GM23248 (cell line): ENCODE data around the gene GCHFR. TPM values are rescaled to one million over a fixed set of nuclear protein-coding genes. Genes with fewer than 3 reads are reported as not detected.

Experiments used
- DNase-seq: peaks from one replicate; pipeline ENCODE4 v3.0.0-alpha.2; 2015
- H2AFZ ChIP-seq: fragments of 200-600 bp; sonication (generic); 2 replicates; pipeline ENCODE4 v1.6.1; 2016; ENCODE audit warnings: antibody characterized with exemption
- H3F3A ChIP-seq: fragments of 200-600 bp; sonication (generic); 2 replicates; pipeline ENCODE4 v1.6.1; 2016; ENCODE audit warnings: mild to moderate bottlenecking, antibody characterized with exemption, mixed run types; ENCODE audit not compliant: insufficient read depth
- H3K27ac ChIP-seq: fragments of 200-600 bp; sonication (generic); 2 replicates; pipeline ENCODE4 v1.5.1; 2016; ENCODE audit warnings: mild to moderate bottlenecking
- H3K27me3 ChIP-seq: fragments of 200-600 bp; sonication (generic); replicated peaks from 2 replicates; pipeline ENCODE4 v1.6.1; 2016; ENCODE audit warnings: mild to moderate bottlenecking; ENCODE audit not compliant: insufficient read depth
- H3K36me3 ChIP-seq: fragments of 200-600 bp; sonication (generic); 2 replicates; pipeline ENCODE4 v1.6.1; 2016; ENCODE audit warnings: low read depth, mild to moderate bottlenecking
- H3K4me1 ChIP-seq: fragments of 200-600 bp; sonication (generic); 2 replicates; pipeline ENCODE4 v1.6.1; 2016; ENCODE audit warnings: mild to moderate bottlenecking; ENCODE audit not compliant: insufficient read depth
- H3K4me2 ChIP-seq: fragments of 200-600 bp; sonication (generic); one replicate; pipeline ENCODE4 v1.6.1; 2016; ENCODE audit warnings: mild to moderate bottlenecking; ENCODE audit not compliant: unreplicated experiment
- H3K4me3 ChIP-seq: fragments of 200-600 bp; sonication (generic); 2 replicates; pipeline ENCODE4 v1.5.1; 2016; ENCODE audit warnings: mild to moderate bottlenecking
- H3K79me2 ChIP-seq: fragments of 200-600 bp; sonication (generic); 2 replicates; pipeline ENCODE4 v1.6.1; 2016; ENCODE audit warnings: mild to moderate bottlenecking; ENCODE audit not compliant: insufficient read depth
- H3K9ac ChIP-seq: fragments of 200-600 bp; sonication (generic); 2 replicates; pipeline ENCODE4 v1.6.1; 2016; ENCODE audit warnings: mild to moderate bottlenecking
- H3K9me2 ChIP-seq: fragments of 200-600 bp; sonication (generic); 2 replicates; pipeline ENCODE4 v1.6.1; 2016; ENCODE audit warnings: mixed run types, mild to moderate bottlenecking, moderate library complexity; ENCODE audit not compliant: insufficient read depth
- H3K9me3 ChIP-seq: fragments of 200-600 bp; sonication (generic); one replicate; pipeline ENCODE4 v1.6.1; 2017; ENCODE audit warnings: low read depth
- H4K20me1 ChIP-seq: fragments of 200-600 bp; sonication (generic); 2 replicates; pipeline ENCODE4 v1.6.0; 2016; ENCODE audit not compliant: insufficient read depth
- EZH2 ChIP-seq: fragments of 200-600 bp; sonication (generic); IDR thresholded peaks from 2 replicates; pipeline ENCODE4 v1.6.1; 2018; ENCODE audit warnings: antibody characterized with exemption, mild to moderate bottlenecking; ENCODE audit not compliant: insufficient read depth, poor library complexity, severe bottlenecking
- EZH2phosphoT487 ChIP-seq: fragments of 200-600 bp; sonication (generic); IDR thresholded peaks from 2 replicates; pipeline ENCODE4 v1.6.1; 2018; ENCODE audit warnings: antibody characterized with exemption, moderate library complexity, mild to moderate bottlenecking, low read depth; ENCODE audit not compliant: insufficient read depth
- WGBS, 2 experiments: methylation state at CpG; one replicate each; pipeline ENCODE4 v1.1.6; 2015 to 2017; ENCODE audit warnings: low lambda C conversion rate in 2 of 2, low coverage in 1 of 2; ENCODE audit errors: missing lambda C conversion rate in 2 of 2; 5-methylcytosine and 5-hydroxymethylcytosine counted together
- in situ Hi-C: fragments of 300-500 bp; cut with MboI; formaldehyde crosslinking; loops from 2 replicates; pipeline ENCODE4 v1.15.0; 2020
- polyA plus RNA-seq: library from polyadenylated mRNA; unstranded; fragments of >200 nt; fragmentation: Nextera tagmentation; extraction: Ambion mirVana; gene quantifications from 2 replicates; pipeline ENCODE4 v1.2.1, GENCODE V29; 2016
- total RNA-seq: library from RNA; depleted of rRNA; stranded (reverse); fragments of >200 nt; shearing (Covaris generic); gene quantifications from 2 replicates; pipeline ENCODE4 v1.2.3, GENCODE V29; 2014

Gene GCHFR
- total and polyA plus RNA-seq, 2 experiments from 2014 or later = 0.54 to 2.3 TPM

- TF ChIP-seq EZH2phosphoT487 (no peak), EZH2 (no peak)
- H3K4me3 ChIP-seq = no peak overlapping the region
- H3K79me2 ChIP-seq = peaks cover 53% of the 10 kb centered on the region
- H2AFZ ChIP-seq = no peak overlapping the region
- in situ Hi-C loops = no loop called here
- no peaks in the 10 kb centered on the region for H3K9me2 ChIP-seq
- H3K9ac ChIP-seq = no peak overlapping the region
- H3F3A ChIP-seq = peaks cover 18% of the 10 kb centered on the region
- no peaks in the 10 kb centered on the region for H3K27me3 ChIP-seq
- no peak overlapping the region for H3K4me2 ChIP-seq
- no peaks in the 10 kb centered on the region for H3K36me3 ChIP-seq
- H3K27ac ChIP-seq = no peak overlapping the region
- H3K4me1 ChIP-seq = peaks cover 19% of the 10 kb centered on the region
- no peaks in the 10 kb centered on the region for H3K9me3 ChIP-seq
- WGBS, 2 experiments = 80 to 89% methylated on average over 2 of the region's 2 CpGs
- DNase-seq = no peak
- no peaks in the 10 kb centered on the region for H4K20me1 ChIP-seq
Observed at GRCh38 chr15:40785814-40786213, 21.9 kb downstream of the GCHFR start.

- H3K4me3 ChIP-seq = no peak overlapping the region
- H3F3A ChIP-seq = peaks cover 18% of the 10 kb centered on the region
- no peak overlapping the region for H2AFZ ChIP-seq
- in situ Hi-C loops = no loop called here
- H3K36me3 ChIP-seq = peaks cover 2% of the 10 kb centered on the region; the same call in 1 of the 2 replicates
- H4K20me1 ChIP-seq = no peaks in the 10 kb centered on the region
- peak overlapping the region; percentile 19 for H3K27ac ChIP-seq
- WGBS, 2 experiments = 40 to 42% methylated on average over 4 of the region's 4 CpGs
- TF ChIP-seq EZH2phosphoT487 (0 out of 2 replicates have a peak, but pooled peaks have one; percentile 30), EZH2 (no peak)
- no peaks in the 10 kb centered on the region for H3K27me3 ChIP-seq
- H3K79me2 ChIP-seq = peaks cover 64% of the 10 kb centered on the region
- peak; percentile 81 for DNase-seq
- 0 out of 2 replicates have a peak overlapping the region, but pooled peaks have one; percentile 22 for H3K9ac ChIP-seq
- peak overlapping the region; percentile 24 for H3K4me2 ChIP-seq
- no peaks in the 10 kb centered on the region for H3K9me3 ChIP-seq
- H3K9me2 ChIP-seq = no peaks in the 10 kb centered on the region
- H3K4me1 ChIP-seq = peaks cover 20% of the 10 kb centered on the region
Observed at GRCh38 chr15:40787344-40787841, 23.5 kb downstream of the GCHFR start.

GRCh38 chr15:40787991-40788390 is 24.1 kb downstream of the GCHFR start:
- Histone ChIP-seq H3K27ac (no peak overlapping the region), H3K9me2 (no peaks in the 10 kb centered on the region), H2AFZ (no peak overlapping the region), H3K4me1 (peaks cover 20% of the 10 kb centered on the region), H3K79me2 (peaks cover 62% of the 10 kb centered on the region), H3K9ac (no peak overlapping the region), H3K36me3 (peaks cover 2% of the 10 kb centered on the region; the same call in 1 of the 2 replicates), H3F3A (peaks cover 19% of the 10 kb centered on the region), H3K27me3 (no peaks in the 10 kb centered on the region), H3K9me3 (no peaks in the 10 kb centered on the region), H4K20me1 (no peaks in the 10 kb centered on the region), H3K4me2 (no peak overlapping the region), H3K4me3 (no peak overlapping the region)
- no peak for TF ChIP-seq EZH2phosphoT487
- TF ChIP-seq EZH2 = no peak
- DNase-seq = no peak
- in situ Hi-C loops = no loop called here
- 80 to 93% methylated on average over 6 of the region's 6 CpGs for WGBS, 2 experiments

- Histone ChIP-seq H3K9ac (no peak overlapping the region), H4K20me1 (no peaks in the 10 kb centered on the region)
Observed at GRCh38 chr15:40789119-40789518, 25.3 kb downstream of the GCHFR start.

More at GRCh38 chr15:40789119-40789518, 25.3 kb downstream of the GCHFR start:
- TF ChIP-seq EZH2phosphoT487 (no peak), EZH2 (no peak)
- peaks cover 2% of the 10 kb centered on the region; the same call in 1 of the 2 replicates for H3K36me3 ChIP-seq
- no peak for DNase-seq
- H3K4me2 ChIP-seq = no peak overlapping the region
- no peaks in the 10 kb centered on the region for H3K27me3 ChIP-seq
- no peaks in the 10 kb centered on the region for H3K9me2 ChIP-seq
- peaks cover 31% of the 10 kb centered on the region for H3K4me1 ChIP-seq
- no peak overlapping the region for H2AFZ ChIP-seq
- peaks cover 30% of the 10 kb centered on the region for H3F3A ChIP-seq
- H3K4me3 ChIP-seq = no peak overlapping the region
- 80 to 82% methylated on average over 5 of the region's 5 CpGs for WGBS, 2 experiments
- no peaks in the 10 kb centered on the region for H3K9me3 ChIP-seq
- peaks cover 52% of the 10 kb centered on the region for H3K79me2 ChIP-seq
- H3K27ac ChIP-seq = no peak overlapping the region
- in situ Hi-C loops = no loop called here
